Measurements from ENCODE around the gene FANCI.
"Not testable (repeated sequence)": the region's sequence is repeated elsewhere in the genome, so short reads cannot be mapped to it uniquely, and the experiment has no call there.

The FANCI gene

DNA sequence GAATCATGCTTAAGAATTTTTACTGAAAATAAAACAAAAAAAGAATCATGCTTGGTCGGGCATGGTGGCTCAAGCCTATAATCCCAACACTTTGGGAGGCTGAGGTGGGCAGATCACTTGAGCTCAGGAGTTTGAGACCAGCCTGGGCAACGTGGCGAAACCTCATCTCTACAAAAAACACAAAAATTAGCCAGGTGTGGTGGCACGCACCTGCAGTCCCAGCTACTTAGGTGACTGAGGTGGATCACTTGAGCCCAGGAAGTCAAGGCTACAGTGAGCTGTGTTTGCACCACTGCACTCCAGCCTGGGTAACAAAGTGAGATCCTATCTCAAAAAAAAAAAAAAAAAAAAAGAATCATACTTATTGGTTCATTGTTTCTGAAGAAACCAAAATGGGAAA is 33.5 kb downstream of the FANCI start:
- H3K27me3 ChIP-seq (ENCODE audit: low read depth, low read length); H3K4me1 ChIP-seq (ENCODE audit: control insufficient read depth in 1 of 2, insufficient read depth in 2 of 2, low read length in 2 of 2); H3K9me3 ChIP-seq (ENCODE audit: control insufficient read depth in 1 of 2, low read length in 2 of 2); H3K4me3 ChIP-seq (ENCODE audit: low read depth in 1 of 2, low read length in 2 of 2); H3K36me3 ChIP-seq (ENCODE audit: control insufficient read depth in 1 of 2, insufficient read depth in 2 of 2, low read length in 2 of 2); H3K27ac ChIP-seq (ENCODE audit: low read length): not testable (repeated sequence)

DNA sequence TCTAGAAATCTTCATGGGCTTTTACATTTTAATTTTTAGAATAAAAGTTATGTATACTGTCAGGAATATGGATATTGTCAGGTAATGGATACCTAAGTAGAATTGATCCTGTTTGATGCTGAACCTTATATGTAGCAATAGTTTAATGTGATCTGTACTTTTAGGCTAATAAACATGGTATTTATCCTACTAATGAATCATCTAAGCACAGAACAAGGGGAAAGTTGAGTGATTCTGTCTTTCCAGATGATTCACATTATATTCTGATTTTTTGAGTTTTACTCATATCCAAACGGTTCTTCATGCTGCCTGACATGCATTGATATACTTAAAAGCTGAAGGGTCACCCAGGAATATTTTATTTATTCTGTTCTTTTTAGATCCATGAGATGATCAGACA is 34.5 kb downstream of the FANCI start:
- Histone ChIP-seq H3K4me3 (ENCODE audit: low read depth in 1 of 2, low read length in 2 of 2) (no peak overlapping the region), H3K27ac (ENCODE audit: low read length) (no peak overlapping the region), H3K9me3 (ENCODE audit: control insufficient read depth in 1 of 2, low read length in 2 of 2) (no peaks in the 10 kb centered on the region), H3K27me3 (ENCODE audit: low read depth, low read length) (no peaks in the 10 kb centered on the region), H3K36me3 (ENCODE audit: control insufficient read depth in 1 of 2, insufficient read depth in 2 of 2, low read length in 2 of 2) (peaks cover 0 to 6% of the 10 kb centered on the region in 2 donors), H3K4me1 (ENCODE audit: control insufficient read depth in 1 of 2, insufficient read depth in 2 of 2, low read length in 2 of 2) (no peaks in the 10 kb centered on the region)

DNA sequence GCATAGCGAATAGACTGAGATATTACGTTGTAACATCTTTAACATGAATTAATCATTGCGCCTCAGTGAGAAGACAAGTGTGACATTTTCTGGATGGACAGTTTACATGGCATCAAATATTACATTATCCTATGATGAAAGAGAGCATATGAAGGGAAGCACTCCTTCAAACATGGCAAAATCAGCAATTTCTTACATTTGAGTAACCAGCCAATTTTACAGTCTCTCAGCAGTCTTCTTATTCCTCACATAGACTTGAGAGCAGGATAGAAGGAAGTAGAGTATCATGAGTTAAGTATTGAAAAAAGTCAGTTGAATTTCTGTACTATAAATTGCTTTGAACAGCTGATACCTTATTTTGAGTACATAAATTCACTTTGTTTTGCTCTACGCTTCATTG is 38.9 kb downstream of the FANCI start:
- Histone ChIP-seq H3K36me3 (ENCODE audit: control insufficient read depth in 1 of 2, insufficient read depth in 2 of 2, low read length in 2 of 2) (peaks cover 5 to 6% of the 10 kb centered on the region in 2 donors), H3K27ac (ENCODE audit: low read length) (no peak overlapping the region), H3K4me1 (ENCODE audit: control insufficient read depth in 1 of 2, insufficient read depth in 2 of 2, low read length in 2 of 2) (no peaks in the 10 kb centered on the region), H3K9me3 (ENCODE audit: control insufficient read depth in 1 of 2, low read length in 2 of 2) (no peaks in the 10 kb centered on the region), H3K4me3 (ENCODE audit: low read depth in 1 of 2, low read length in 2 of 2) (no peak overlapping the region), H3K27me3 (ENCODE audit: low read depth, low read length) (no peaks in the 10 kb centered on the region)

DNA sequence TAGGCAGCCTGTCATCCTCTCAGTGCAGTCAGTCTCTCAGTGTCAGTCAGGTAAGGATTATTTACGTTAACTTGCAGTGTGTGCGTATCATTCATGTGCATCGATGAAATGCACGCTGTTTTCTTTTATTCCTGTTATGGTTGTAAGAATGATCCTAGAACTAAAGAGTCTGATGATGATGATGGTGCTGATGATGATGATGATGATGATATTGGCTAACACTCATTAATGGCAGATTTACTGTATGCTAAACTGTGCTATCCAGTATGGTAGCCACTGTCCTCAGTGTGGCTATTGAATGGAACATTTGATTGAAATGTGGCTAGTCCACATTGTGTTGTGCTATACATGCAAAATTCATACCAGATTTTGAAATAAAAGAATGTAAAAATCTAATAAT is 39.4 kb downstream of the FANCI start:
- H3K27ac ChIP-seq (ENCODE audit: low read length): no peak overlapping the region
- peaks cover 5 to 6% of the 10 kb centered on the region in 2 donors for H3K36me3 ChIP-seq (ENCODE audit: control insufficient read depth in 1 of 2, insufficient read depth in 2 of 2, low read length in 2 of 2)
- no peak overlapping the region for H3K4me3 ChIP-seq (ENCODE audit: low read depth in 1 of 2, low read length in 2 of 2)
- H3K27me3 ChIP-seq (ENCODE audit: low read depth, low read length): no peaks in the 10 kb centered on the region
- H3K9me3 ChIP-seq (ENCODE audit: control insufficient read depth in 1 of 2, low read length in 2 of 2): no peaks in the 10 kb centered on the region
- no peaks in the 10 kb centered on the region for H3K4me1 ChIP-seq (ENCODE audit: control insufficient read depth in 1 of 2, insufficient read depth in 2 of 2, low read length in 2 of 2)

DNA sequence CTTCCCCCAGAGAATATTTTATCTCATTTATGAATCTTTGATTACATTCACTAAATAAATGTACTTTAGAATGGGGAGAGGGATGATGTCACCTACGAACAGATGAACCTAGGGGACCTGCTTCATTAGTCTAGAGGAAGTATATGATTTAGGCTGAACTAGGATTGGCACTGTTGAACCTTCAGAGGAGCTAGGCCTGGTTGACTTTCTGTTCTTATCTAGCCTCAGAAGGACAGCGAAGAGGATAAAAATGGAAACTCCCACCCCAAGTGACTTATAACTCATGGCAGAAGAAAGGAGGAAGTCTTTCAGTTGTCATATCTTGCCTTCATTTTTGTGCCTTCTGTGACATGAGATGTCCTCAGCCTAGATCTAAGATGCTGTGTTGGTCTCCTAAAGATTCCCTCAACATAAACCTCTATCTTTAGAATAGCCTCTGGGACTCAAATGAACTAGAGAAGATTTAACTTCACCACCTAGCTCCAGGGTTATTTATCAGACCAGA is 48.2 kb downstream of the FANCI start:
- Histone ChIP-seq H3K4me1 (ENCODE audit: control insufficient read depth in 1 of 2, insufficient read depth in 2 of 2, low read length in 2 of 2) (no peaks in the 10 kb centered on the region), H3K27ac (ENCODE audit: low read length) (no peak overlapping the region), H3K4me3 (ENCODE audit: low read depth in 1 of 2, low read length in 2 of 2) (no peak overlapping the region), H3K36me3 (ENCODE audit: control insufficient read depth in 1 of 2, insufficient read depth in 2 of 2, low read length in 2 of 2) (no peaks in the 10 kb centered on the region), H3K27me3 (ENCODE audit: low read depth, low read length) (no peaks in the 10 kb centered on the region), H3K9me3 (ENCODE audit: control insufficient read depth in 1 of 2, low read length in 2 of 2) (no peaks in the 10 kb centered on the region)

DNA sequence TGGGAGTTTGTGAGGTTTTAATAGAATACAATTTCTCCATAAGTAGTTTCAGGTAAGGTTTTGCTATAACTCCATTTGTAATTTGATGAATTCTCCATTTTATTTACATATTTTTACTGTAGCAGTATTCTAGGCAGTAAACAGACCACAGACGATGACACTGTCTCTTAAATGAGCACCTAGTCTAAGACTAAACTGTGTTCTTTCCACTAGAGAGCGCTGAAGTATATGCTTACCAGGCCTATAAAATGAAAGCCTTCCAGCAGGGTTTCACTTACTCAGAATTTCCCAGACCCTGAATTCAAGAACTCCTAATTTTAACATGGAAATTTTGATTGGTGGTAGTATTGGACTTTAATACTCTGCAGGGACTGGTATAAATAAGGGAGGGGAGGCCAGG is 49.2 kb downstream of the FANCI start:
- no peaks in the 10 kb centered on the region for H3K9me3 ChIP-seq (ENCODE audit: control insufficient read depth in 1 of 2, low read length in 2 of 2)
- no peaks in the 10 kb centered on the region for H3K27me3 ChIP-seq (ENCODE audit: low read depth, low read length)
- H3K4me1 ChIP-seq (ENCODE audit: control insufficient read depth in 1 of 2, insufficient read depth in 2 of 2, low read length in 2 of 2): no peaks in the 10 kb centered on the region
- no peaks in the 10 kb centered on the region for H3K36me3 ChIP-seq (ENCODE audit: control insufficient read depth in 1 of 2, insufficient read depth in 2 of 2, low read length in 2 of 2)
- H3K4me3 ChIP-seq (ENCODE audit: low read depth in 1 of 2, low read length in 2 of 2): no peak overlapping the region
- no peak overlapping the region for H3K27ac ChIP-seq (ENCODE audit: low read length)

DNA sequence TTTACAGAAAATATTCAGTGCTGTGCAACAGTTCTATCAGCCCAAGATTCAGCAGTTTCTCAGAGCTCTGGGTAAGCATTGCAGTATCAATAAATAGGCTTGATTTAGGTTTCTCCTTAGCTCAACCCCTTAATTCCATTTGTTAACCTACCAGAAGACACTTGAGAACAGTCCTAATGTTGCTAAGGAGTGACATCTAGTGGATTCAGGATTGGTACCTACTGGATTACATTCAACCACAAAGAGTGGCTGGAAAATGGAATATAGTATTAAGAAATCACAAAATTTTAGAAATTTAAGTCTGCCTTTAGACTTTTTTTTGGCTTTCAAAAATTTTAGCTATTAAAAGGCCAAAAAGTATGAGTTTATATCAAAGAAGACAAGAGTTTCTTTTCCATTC is 56.1 kb downstream of the FANCI start:
- Histone ChIP-seq H3K4me1 (ENCODE audit: control insufficient read depth in 1 of 2, insufficient read depth in 2 of 2, low read length in 2 of 2) (no peaks in the 10 kb centered on the region), H3K9me3 (ENCODE audit: control insufficient read depth in 1 of 2, low read length in 2 of 2) (no peaks in the 10 kb centered on the region), H3K4me3 (ENCODE audit: low read depth in 1 of 2, low read length in 2 of 2) (no peak overlapping the region), H3K27ac (ENCODE audit: low read length) (no peak overlapping the region), H3K27me3 (ENCODE audit: low read depth, low read length) (no peaks in the 10 kb centered on the region), H3K36me3 (ENCODE audit: control insufficient read depth in 1 of 2, insufficient read depth in 2 of 2, low read length in 2 of 2) (no peaks in the 10 kb centered on the region)

DNA sequence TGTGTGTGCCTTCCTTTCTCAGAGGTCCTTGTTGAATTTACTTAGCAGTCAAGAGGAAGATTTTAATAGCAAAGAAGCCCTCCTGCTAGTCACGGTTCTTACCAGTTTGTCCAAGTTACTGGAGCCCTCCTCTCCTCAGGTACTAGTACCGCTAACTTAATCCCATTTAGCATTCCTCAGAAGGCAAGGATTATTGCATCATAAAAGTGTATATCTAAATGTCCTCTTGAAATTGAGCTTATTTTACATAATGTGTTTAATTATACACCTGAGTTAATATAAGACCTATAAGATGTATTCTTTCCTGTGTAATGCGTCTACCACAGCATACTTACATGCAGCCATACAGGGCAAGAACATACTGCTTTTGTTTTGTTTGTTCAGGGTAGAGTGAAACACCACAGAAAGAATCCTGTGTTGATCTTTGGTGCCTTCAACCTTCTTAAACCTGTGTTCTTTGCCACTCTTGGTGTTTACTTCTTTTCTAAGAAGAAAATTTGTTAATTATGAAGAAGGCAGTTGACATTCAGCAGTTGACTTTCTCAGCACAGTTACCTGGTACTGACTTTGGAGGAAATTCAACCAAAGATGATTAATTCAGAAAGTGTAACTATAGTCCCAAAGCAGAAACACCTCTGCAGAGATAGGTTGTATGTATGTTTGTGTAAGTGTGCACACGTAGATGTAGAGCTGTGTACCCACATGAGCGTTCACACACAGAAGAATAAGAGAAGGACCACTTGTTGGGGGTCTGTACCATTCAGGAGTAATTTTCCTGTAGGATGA is 57.7 kb downstream of the FANCI start:
- no peaks in the 10 kb centered on the region for H3K9me3 ChIP-seq (ENCODE audit: control insufficient read depth in 1 of 2, low read length in 2 of 2)
- H3K4me1 ChIP-seq (ENCODE audit: control insufficient read depth in 1 of 2, insufficient read depth in 2 of 2, low read length in 2 of 2): no peaks in the 10 kb centered on the region
- H3K27me3 ChIP-seq (ENCODE audit: low read depth, low read length): no peaks in the 10 kb centered on the region
- no peaks in the 10 kb centered on the region for H3K36me3 ChIP-seq (ENCODE audit: control insufficient read depth in 1 of 2, insufficient read depth in 2 of 2, low read length in 2 of 2)
- no peak overlapping the region for H3K4me3 ChIP-seq (ENCODE audit: low read depth in 1 of 2, low read length in 2 of 2)
- no peak overlapping the region for H3K27ac ChIP-seq (ENCODE audit: low read length)

DNA sequence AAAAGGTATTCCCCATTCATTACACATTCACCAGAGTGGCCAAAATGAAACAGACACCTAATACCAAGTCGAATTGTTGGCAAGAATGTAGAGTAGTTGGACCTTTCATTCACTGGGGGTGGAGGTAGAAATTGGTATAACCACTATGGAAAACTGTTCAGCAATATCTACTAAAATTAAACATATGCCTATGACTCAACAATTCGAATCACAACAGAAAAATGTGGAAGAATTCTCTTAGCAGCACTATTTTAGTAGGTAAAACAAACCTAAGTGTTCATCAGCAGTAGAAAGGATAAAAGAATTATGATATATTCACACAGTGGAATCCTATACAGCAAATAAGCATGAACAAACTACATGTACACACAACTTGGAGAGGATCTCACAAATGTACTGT is 60.2 kb downstream of the FANCI start:
- Histone ChIP-seq H3K27me3 (ENCODE audit: low read depth, low read length) (no peaks in the 10 kb centered on the region), H3K36me3 (ENCODE audit: control insufficient read depth in 1 of 2, insufficient read depth in 2 of 2, low read length in 2 of 2) (no peaks in the 10 kb centered on the region), H3K4me1 (ENCODE audit: control insufficient read depth in 1 of 2, insufficient read depth in 2 of 2, low read length in 2 of 2) (no peaks in the 10 kb centered on the region), H3K27ac (ENCODE audit: low read length) (no peak overlapping the region), H3K9me3 (ENCODE audit: control insufficient read depth in 1 of 2, low read length in 2 of 2) (no peaks in the 10 kb centered on the region), H3K4me3 (ENCODE audit: low read depth in 1 of 2, low read length in 2 of 2) (no peak overlapping the region)

DNA sequence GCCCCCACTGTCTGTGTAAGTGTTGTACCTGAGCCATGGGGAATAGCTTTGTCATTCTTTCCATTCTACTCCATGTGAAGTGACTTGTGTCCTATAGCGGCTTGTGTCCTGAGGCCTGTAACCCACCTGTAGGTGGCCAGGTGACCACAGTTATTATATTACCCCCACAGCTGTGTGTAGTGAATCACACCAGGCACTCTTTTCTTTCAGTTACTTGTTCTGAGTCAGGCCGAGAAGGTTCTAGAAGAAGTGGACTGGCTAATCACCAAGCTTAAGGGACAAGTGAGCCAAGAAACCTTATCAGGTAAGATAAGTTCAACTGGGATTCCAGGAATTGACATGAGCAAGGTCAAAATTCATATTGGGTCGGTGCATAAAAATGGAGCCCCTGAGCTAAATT is 61.6 kb downstream of the FANCI start:
- H3K4me3 ChIP-seq (ENCODE audit: low read depth in 1 of 2, low read length in 2 of 2): no peak overlapping the region
- no peak overlapping the region for H3K27ac ChIP-seq (ENCODE audit: low read length)
- H3K27me3 ChIP-seq (ENCODE audit: low read depth, low read length): no peaks in the 10 kb centered on the region
- no peaks in the 10 kb centered on the region for H3K36me3 ChIP-seq (ENCODE audit: control insufficient read depth in 1 of 2, insufficient read depth in 2 of 2, low read length in 2 of 2)
- H3K4me1 ChIP-seq (ENCODE audit: control insufficient read depth in 1 of 2, insufficient read depth in 2 of 2, low read length in 2 of 2): no peaks in the 10 kb centered on the region
- H3K9me3 ChIP-seq (ENCODE audit: control insufficient read depth in 1 of 2, low read length in 2 of 2): no peaks in the 10 kb centered on the region

DNA sequence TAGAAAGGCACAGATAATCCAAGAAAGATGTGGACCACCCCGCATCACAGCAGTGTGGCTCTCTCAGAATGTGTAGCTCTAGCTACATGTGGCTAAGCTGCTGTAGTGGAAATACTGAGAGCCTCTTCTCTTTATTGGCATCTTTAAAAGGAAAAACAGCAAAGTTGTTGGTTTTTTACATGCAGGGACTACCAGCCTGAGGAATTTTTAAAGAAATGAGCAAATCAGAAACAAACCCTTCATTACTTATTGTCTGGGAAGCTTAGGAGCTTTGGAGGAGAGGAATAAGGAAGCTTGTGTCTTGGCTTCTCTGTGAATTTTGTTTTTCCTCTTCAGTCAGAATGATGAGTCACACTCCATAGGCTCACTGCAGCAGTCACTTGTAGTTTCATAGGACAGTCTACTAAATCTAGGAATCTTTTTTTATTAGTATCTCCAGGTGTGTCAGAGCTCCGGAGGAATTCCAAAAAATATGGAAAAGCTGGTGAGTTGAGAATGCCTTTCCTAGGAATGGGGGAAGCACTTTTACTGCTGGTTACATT is 63.3 kb downstream of the FANCI start:
- Histone ChIP-seq H3K4me3 (ENCODE audit: low read depth in 1 of 2, low read length in 2 of 2) (no peak overlapping the region), H3K9me3 (ENCODE audit: control insufficient read depth in 1 of 2, low read length in 2 of 2) (no peaks in the 10 kb centered on the region), H3K27me3 (ENCODE audit: low read depth, low read length) (no peaks in the 10 kb centered on the region), H3K4me1 (ENCODE audit: control insufficient read depth in 1 of 2, insufficient read depth in 2 of 2, low read length in 2 of 2) (no peaks in the 10 kb centered on the region), H3K27ac (ENCODE audit: low read length) (no peak overlapping the region), H3K36me3 (ENCODE audit: control insufficient read depth in 1 of 2, insufficient read depth in 2 of 2, low read length in 2 of 2) (no peaks in the 10 kb centered on the region)

DNA sequence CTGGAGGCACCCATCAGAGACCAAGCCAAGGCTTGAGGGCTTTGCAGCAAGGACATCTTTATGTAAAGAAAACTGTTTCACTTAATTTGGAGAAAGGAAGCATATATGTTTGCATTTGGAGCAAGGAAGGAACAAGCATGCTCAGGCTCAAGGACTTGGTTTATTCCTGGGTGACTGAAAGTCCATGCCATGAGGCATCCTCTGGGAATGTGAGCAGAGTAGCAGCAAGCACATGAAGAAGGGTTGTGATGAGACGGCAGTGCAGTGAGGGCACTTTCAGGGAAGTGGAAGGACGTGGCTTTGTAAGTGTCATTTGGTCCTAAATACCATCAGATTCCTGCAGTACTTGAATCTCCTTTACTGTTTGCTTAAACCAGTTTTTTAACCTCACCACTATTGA is 64.0 kb downstream of the FANCI start:
- no peaks in the 10 kb centered on the region for H3K4me1 ChIP-seq (ENCODE audit: control insufficient read depth in 1 of 2, insufficient read depth in 2 of 2, low read length in 2 of 2)
- H3K27me3 ChIP-seq (ENCODE audit: low read depth, low read length): no peaks in the 10 kb centered on the region
- no peak overlapping the region for H3K27ac ChIP-seq (ENCODE audit: low read length)
- no peaks in the 10 kb centered on the region for H3K9me3 ChIP-seq (ENCODE audit: control insufficient read depth in 1 of 2, low read length in 2 of 2)
- no peak overlapping the region for H3K4me3 ChIP-seq (ENCODE audit: low read depth in 1 of 2, low read length in 2 of 2)
- H3K36me3 ChIP-seq (ENCODE audit: control insufficient read depth in 1 of 2, insufficient read depth in 2 of 2, low read length in 2 of 2): no peaks in the 10 kb centered on the region
